ENCODE data around the gene FSIP1.

Gene FSIP1

DNA sequence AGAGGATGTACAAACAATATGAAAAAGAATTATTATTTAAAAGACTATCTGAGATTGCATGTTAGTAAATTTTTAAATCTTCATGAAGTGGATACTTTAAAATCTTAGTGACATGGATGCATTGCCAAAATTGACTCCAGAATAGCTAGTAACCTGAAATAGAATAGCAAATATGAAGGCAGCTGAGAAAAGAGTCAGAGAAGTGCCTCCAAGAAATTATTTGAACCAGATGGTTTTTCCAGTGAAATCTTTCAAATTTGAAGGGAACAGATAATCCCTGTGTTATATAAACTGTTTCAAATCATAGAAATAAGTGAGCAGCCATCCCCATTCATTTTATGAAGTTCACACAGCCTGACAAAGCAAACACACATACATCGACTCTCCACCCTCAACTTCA is 29.6 kb downstream of the FSIP1 start:
- no peak for DNase-seq

DNA sequence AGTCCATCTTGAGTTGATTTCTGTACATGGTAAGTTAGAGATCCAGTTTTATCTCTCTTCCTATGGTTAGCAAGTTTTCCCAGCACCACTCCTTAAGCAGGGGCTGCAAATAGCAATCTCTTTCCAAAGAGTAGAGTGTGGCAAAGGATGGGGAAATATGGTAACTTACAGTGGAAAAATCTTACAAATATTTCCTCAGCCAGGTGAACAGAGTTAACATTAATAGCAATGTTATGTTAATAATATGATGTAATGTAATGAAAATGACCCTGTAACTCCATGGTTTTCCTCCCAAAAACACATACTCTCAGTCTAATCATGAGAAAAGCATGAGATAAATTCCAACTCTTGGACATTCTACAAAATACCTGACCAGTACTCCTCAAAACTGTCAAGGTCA is 30.4 kb downstream of the FSIP1 start:
- no peak for DNase-seq

DNA sequence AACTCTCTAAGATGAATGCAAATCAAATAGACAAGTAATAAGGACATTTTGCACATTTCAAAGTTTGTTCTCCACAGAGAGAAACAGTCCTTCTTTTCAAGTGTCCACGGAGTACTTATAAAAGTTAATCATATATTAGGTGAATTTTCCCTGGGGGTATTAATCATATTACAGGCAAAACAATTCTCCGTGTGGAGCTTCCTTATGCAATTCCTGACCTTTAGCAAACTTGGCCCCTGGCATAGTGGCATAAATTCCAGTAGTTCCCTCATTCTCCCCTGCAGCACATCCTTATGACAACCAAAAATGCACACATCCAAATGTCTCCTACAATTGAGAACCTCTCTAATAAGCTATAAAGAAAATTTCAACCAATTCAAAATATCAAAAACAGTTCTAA is 34.4 kb downstream of the FSIP1 start:
- DNase-seq: no peak

DNA sequence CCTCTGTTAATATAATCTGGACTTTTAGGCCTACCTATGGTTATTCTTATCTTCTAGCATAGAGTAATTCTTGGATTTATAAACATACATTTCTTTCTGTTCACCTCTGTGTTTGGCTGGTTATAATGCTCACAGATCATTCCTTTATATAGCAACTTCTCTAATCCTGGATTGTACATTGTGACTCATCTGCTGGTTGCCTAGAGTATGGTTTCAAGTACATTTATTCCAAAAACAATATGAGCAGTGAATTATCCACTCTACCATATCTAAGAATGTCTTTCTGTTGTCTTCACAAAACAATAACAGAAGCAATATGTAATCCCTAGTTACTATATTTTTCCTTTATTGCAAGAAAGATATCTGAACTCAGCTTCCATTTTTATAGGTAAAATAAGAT is 35.3 kb downstream of the FSIP1 start:
- DNase-seq: no peak

DNA sequence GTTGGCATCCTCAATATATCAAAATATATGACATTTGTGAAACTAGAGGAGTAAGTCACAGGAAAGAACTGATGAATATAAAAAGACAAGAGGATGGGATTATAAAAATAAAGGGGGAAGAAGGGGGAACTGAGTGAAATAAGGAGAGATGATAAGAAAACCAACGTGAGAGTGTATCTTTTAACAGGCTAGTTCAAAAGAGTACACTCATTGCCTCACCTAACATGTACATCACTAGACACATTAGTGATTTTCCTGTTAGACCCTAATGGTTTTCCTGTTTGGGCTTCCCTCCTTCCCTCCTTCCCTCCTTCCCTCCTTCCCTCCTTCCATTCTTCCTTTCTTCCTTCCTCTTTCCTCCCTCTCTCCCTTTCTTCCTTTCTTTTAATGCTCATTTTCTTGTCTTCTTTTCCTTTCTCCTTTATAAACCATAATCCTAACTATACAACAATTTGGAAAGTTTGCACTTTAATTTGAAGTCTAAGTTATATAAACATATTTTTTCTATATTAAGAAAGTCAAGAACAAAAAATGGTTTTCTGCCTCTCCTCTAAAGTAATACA is 35.8 kb downstream of the FSIP1 start:
- no peak for DNase-seq

DNA sequence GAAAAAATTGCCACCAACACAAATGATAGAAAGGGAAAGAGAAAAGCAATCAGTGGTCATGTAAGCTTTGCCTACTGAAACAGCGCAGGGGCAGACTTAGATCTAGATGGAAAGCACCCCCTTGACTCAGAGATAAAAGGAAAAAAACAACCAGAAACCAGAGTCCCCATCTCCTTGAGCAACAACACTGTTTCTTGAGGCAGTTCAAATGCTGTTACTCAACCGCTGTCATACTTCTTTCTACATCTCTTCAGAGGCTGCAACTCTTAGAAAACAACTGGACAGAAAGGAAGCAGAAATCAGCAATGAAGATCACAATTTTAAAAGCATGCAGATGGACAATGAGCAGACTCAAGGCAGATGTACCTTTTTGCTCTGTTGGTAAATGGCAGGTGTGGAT is 36.5 kb downstream of the FSIP1 start:
- DNase-seq: no peak

DNA sequence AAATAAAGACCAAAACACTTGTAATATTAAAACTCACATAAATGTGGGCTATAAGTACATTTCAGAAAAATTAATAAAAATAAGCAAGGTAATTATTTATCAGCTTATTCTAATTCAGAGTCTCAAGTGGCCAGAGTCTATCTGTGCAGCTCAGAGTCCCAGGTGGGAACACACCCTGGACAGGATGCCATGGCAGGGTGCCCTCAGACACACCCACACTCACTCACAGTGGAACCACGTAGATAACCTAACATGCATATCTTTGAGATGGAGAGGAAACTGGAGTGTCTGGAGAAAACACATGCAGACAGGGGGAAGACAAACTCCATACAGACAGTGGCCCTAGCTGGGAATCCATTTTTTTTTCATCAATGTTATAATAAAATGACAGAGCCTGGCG is 37.2 kb downstream of the FSIP1 start:
- no peak for DNase-seq

DNA sequence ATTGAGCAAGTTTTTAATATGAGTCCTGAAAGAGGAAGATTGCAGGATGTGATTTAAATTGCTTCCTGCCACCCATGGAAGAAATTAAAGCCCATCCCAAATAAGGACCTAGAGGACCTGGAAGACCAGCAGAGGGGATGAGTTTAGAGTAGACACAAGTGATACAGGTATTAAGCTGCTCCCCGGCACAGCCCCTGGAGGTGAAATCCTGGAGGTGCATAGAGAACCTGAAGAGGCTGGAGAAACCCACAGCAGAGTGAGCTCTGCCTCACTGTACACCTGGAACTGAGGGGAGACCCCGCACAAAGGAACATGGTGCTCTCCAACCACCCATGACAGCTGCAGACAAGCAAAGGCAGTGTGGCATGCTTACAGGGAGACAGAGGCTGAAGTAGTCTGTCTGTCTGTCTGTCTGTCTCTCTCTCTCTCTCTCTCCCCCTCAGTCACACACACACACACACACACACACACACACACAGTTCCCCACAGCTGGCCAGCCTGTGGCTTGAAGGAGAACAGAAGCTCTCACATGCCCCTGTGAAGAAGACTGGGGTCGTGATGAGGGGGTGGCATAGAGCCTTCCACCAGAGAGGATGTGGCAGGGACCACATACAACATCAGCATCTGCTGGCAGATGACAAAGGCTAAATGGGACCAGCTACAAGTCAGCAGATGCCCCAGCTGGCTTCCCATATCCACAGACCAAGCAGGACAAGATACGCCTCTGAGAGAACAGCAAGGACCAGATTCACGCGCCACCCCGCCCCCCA is 38.1 kb downstream of the FSIP1 start:
- no peak for DNase-seq

DNA sequence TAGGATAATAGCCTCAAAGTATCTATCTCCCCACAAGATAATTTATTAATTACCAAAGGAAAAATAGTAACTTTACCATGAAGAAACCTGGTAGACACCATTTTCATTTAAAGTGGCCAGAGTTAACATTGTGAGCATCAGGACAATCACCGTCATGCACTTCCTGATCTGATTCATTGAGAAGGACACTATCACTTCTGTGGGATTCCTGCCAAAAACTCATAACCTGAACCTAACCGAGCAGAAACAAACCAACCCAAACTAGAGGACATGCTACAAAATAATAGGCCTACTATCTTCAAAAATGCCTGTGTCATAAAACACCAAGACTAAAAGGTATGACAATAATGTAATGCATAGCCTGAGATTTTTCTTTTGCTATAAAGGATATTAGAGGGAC is 39.0 kb downstream of the FSIP1 start:
- no peak for DNase-seq

DNA sequence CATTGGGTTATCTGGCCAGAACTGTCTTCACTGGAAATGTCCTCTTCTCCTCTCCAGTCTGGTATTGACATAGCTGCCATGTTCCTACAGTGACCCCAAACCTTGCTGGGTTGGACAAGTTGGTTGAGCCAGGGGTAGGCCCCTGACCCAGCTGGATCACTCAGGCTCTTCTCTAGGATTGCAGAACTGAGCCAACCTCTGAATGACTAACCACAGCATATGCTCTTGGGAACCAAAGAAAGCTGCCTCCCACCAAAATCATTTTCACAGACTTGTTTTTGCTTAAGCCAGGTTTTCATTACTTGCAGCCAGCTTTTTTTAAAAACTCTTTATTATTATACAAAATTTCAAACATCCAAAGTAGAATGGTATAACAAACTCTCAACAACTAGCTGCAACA is 41.4 kb downstream of the FSIP1 start:
- DNase-seq: no peak

DNA sequence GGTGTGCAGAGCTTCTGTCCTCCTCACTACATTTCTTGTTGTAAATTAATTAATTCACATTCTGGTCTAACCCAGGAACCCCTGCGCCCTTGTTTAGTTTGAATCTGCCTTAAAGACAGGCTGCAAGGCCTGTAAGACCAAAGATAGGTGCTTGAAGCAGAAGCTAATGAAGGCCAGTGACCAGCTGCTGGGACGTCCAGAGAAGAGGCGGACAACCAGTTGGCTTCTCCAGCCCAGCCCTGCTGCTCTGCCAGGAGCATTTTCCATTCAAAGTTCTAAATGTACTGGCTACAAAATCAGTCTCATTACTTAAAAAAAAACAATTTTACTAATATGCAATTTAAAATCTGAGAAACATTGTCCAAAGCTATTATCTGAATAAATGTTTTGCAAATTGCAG is 43.6 kb downstream of the FSIP1 start:
- no peak for DNase-seq

DNA sequence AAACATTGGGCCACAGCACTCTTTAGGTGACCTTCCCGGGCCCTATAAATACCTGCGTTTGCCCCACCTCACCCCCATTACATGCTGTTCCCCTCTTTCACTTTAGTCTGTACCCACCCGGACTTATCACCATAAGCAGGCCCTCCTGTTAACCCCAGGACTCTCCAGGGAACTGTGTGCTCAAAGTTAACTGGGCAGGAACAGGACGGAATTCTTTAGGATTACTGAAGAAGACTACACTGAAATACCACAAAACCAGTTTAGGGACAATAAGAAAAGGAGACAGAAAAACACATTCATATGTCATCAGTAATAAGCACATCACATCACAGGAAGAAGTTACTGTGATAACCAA is 45.5 kb downstream of the FSIP1 start:
- no peak for DNase-seq

DNA sequence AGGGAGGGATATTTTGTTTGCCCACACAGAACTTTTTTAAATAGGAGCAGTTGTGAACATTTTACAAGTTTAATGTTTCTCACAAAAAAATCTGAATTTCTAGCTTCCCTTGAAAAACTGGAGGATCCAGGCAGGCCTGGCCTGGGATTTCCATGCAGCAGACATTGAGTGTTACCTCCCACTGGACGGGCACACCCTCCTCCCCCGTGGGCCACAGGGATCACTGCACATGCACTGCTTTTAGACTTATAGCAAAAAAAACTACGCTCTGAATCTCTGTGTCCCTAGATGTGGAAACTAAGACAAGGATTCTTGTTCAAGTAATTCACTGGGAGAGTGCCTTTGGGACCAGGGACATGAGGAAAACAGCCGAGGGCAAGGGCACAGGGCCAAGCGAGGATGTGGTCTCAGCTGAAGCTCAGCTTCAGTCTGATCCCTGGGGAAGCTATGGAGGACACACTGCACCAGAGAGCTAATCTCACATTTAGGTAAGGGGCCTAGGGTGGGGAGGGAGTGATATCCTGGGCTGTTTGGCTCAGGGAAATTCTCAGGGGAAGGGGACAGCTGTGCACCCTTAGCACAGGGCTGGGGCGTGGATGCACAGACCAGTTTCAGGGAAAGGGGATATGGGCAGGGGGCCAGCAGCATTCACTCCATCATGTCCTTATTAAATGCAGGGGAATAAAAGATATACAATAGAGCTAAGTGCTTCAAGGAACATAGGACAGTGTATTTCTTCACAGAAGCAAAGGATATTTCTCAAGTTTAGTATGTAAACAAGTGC is 46.0 kb downstream of the FSIP1 start:
- DNase-seq: no peak

DNA sequence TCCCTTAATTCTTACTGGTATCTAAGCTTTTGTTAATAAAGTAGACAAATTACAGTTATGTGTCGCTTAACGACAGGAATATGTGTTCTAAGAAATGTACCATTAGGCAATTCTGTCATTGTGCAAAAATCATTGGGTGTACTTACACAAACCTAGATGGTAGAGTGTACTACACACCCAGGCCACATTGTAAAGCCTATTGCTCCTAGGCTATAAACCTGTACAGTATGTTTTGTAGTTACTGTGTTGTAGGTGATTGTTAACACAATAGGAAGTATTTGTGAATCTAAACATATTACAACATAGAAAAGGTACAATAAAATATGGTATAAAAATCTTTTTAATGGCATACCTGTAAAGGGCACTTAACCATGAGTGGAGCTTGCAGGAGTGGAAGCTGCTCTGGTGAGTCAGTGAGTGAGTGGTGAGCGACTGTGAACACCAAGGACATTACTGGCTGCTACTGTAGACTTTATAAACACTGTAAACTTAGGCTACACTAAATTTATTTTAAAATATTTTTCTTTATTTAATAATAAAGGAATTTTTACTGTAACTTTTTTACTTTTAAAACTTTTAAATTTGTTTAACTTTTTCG is 47.4 kb downstream of the FSIP1 start:
- no peak for DNase-seq

DNA sequence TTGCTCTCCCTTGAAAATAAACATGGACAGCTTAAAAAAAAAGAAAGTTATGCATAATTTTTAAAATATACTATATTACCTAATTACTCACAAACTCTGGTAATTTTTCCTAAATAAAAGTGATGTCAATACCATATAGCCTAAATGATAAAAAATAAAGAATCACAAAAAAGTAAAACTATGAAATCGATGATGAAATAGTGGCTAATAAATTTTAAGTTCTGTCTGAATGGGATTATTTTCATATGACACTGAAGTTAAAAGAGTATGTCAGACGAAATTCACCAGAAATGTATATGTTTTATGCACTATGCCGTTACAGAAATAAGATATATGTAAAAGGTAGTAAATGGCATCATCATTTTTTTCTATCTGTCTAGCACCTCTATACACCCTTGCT is 51.4 kb downstream of the FSIP1 start:
- DNase-seq: no peak

DNA sequence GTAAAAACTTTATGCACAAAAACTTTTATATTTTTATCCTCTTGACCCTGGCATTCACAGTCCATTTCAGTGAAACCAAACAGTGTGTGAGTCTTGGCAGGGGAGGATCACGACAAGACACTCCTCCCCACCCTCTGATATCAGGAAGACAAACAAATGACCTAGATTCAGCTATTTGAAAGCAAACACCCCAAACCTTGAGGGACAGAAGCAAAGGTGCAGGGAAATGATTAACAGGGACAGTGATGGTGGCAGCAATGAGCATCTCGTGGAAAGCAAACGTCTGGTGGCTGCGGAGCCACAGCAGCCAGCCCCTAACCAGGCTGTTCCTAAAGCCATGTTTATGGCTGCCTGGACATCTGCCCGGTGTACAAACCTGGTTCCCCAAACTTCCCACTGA is 52.1 kb downstream of the FSIP1 start:
- no peak for DNase-seq

DNA sequence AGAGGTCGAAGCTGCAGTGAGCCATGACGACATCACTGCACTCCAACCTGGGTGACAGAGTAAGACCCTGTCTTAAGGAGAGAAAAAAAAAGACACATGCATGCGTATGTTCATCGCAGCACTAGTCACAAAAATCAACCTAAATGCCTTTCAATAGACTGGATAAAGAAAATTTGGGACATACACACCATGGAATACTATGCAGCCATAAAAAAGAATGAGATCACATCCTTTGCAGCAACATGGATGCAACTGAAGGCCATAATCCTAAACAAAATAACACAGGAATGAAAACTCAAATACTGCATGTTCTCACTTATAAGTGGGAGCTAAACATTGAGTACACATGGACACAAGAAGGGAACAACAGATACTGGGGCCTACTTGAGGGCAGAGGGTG is 53.1 kb downstream of the FSIP1 start:
- no peak for DNase-seq

DNA sequence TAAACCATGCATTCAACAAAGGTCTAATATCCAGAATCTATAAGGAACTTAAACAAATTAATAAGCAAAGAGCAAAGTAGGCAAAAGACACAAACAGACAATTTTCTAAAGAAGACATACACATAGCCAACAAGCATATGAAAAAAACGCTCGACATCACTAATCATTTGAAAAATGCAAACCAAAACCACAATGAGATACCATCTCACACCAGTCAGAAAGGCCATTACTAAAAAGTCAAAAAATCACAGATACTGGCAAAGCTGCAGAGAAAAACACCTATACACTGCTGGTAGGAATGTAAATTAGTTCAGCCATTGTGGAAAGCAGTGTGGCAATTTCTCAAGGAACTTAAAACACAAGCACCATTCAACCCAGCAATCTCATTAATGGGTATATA is 53.8 kb downstream of the FSIP1 start:
- DNase-seq: no peak

DNA sequence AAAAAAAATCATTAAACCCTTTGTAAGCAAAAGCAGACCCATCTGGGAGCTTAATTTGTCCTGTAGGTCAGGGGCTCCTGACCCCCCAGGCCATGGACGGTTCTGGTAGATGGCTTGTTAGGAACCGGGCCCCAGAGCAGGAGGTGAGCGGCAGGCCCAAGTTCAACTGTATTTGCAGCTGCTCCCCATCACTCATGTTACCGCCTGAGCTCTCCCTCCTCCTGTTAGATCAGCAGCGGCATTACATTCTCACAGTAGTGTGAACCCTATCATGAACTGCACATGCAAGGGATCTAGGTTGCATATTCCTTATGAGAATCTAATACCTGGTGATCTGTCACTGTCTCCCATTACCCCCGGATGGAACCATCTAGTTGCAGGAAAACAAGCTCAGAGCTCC is 60.7 kb downstream of the FSIP1 start:
- no peak for DNase-seq

DNA sequence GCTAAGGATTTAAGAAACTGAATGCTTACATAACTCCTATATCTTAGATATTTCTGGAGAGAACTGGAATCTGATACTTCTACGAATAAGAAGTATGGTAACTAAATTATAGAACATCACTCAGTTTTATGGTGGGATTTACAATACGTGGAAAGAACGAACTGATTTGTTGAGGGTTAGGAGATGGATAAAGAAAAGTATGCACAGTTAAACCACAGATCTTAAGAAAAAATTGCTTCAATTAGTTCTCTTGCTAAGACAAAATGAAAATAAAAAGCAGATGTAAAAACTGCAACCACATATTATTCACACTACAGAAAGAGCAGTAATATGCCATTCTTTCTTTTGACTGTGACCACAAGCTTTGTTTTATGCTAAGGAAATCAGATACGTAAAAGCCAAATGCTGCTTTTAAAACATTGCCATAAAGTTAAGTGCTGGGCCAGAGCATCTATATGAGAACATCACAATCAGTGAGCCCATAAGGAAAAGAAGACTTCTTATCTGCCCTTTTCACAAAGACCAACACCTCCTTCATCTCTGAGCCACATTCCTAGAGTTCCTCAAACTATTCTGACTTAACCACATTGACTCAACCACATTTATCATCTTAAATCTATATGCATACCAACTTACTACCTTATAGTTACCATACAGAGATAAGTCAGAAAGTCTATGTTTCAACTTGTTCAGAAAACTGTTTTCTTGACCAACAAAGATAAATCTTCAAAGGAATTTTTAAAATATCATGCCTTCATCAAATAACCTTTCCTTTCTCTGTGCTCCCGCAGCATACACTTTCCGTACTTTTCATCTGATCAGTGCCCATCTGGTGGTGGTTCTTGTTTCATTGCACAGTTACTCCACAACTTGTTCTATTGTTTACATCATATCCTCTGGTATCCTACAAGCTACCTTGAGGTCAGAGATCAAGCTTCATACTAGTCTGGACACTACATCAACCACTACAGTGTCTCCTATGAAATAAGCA is 61.7 kb downstream of the FSIP1 start:
- no peak for DNase-seq

DNA sequence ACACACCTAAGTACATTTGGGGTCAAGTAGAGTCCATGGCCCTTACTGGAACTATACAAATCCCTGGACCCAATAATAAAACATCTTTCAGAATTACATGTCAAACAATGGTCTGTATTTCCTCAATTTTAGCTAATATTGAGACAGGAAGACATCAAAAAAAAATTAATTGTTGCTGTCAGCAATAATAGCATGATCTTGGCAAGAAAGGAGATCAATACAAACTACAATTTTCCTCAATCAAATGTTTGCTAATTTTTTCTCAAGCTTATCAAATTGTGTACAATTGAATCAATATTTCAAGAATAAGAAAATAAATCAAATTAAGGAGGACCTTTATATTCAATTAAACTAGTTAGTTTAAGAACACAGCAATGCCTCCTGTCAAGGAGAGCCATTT is 62.6 kb downstream of the FSIP1 start:
- no peak for DNase-seq

DNA sequence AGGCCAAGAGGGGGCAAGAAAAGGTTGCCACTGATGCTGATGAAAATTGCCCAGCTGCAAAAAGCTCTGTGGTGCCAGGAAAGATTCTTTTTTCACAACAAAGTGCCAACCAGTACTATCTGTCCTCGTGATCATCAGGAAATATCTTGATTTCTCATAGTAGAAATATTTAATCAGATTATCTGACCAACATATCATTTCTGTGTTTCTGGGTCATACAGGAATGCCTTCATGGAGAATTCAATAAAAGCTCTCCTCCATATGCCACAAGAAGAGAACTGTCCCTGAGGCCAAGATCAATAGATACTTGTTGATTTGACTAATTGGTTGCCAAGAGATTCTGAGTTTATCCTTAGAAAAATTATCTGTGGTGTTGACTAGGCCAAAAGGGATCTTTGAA is 63.5 kb downstream of the FSIP1 start:
- no peak for DNase-seq

DNA sequence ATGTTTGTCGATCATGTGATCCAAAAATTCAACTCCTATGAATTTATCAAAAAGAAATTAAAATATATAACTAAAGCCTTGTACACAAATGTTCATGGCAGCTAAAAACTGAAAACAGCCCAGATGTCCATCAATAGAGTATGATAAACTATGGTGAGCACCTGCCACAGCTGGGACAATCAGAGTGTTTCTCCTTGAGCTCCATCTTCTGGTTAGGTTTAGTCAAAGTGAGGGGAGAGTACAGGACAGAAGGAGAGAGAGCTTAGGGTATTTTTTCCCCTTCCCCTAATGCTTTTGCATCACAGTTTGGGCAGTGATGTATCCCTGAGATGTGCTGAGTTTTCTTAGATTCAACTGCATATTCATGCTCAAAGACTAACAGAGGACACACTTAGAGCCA is 65.5 kb downstream of the FSIP1 start:
- DNase-seq: no peak
